RPMI7951 (cell line): ENCODE results near the gene SMCO3. TPM values are rescaled to one million over a fixed set of nuclear protein-coding genes. Genes with fewer than 3 reads are reported as not detected.

ENCODE experiments used
- total RNA-seq: library from RNA; depleted of rRNA; stranded (reverse); fragments of >200 nt; shearing (Covaris generic); gene quantifications from 2 replicates; pipeline ENCODE4 v1.2.3, GENCODE V29; 2014; rRNA removed

SMCO3 gene
- total RNA-seq, 1 experiment from 2014 or later = not detected

Other genes with a start within 250 kb of the SMCO3 start
- gene PLBD1, start 246.3 kb downstream of the SMCO3 start, total RNA-seq = 0.78 and 1.3 TPM in 2 replicates
- gene GUCY2C, start 117.6 kb downstream of the SMCO3 start, total RNA-seq = not detected in 2 replicates
- gene WBP11, start 10.7 kb downstream of the SMCO3 start, total RNA-seq = 23.9 and 31.6 TPM in 2 replicates
- gene C12orf60, start 10.5 kb downstream of the SMCO3 start, total RNA-seq = 1.8 and 3.3 TPM in 2 replicates
- not detected in 2 replicates for gene ART4, start 29.3 kb upstream of the SMCO3 start, total RNA-seq
- gene MGP, start 71.7 kb upstream of the SMCO3 start, total RNA-seq = 5.9 and 7.9 TPM in 2 replicates
- 0.10 TPM in 1 of 2 replicates, not detected in the other for gene ERP27, start 124.4 kb upstream of the SMCO3 start, total RNA-seq
- 128 and 175 TPM in 2 replicates for gene ARHGDIB, start 147.4 kb upstream of the SMCO3 start, total RNA-seq
- gene PDE6H, start 158.9 kb upstream of the SMCO3 start, total RNA-seq = not detected in 2 replicates